NCI-H748 treated with DMSO at 0.1 percent for 48 hours (cell line): Measurements from ENCODE around the gene TAF1L.
A peak's percentile ranks its signal among the peaks of the same experiment; 100 is the strongest.

ENCODE experiments used
- DNase-seq: peaks from one replicate; lab custom pipeline; 2025; lab: John Stamatoyannopoulos, UW

TAF1L gene

GRCh38 chr9:32589083-32589723 is 46.3 kb downstream of the TAF1L start:
- peak; percentile 44 for DNase-seq

GRCh38 chr9:32587901-32588300 is 47.6 kb downstream of the TAF1L start:
- DNase-seq: no peak

DNA sequence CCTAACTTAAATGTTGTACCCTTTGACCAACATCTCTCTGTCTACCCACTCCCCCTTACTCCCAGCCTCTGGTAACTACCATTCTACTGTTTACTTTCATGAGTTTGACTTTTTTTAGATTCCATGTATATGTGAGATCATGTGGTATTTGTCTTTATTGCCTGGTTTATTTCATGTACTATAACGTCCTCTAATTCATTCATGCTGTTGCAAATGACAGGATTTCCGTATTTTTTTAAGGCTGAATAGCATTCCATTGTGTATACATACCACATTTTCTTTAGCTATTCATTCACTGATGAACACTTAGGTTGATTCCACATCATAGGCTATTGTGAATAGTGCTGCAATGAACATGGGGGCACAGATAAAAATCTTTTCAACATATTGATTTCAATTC is 50.7 kb downstream of the TAF1L start:
- DNase-seq: no peak

DNA sequence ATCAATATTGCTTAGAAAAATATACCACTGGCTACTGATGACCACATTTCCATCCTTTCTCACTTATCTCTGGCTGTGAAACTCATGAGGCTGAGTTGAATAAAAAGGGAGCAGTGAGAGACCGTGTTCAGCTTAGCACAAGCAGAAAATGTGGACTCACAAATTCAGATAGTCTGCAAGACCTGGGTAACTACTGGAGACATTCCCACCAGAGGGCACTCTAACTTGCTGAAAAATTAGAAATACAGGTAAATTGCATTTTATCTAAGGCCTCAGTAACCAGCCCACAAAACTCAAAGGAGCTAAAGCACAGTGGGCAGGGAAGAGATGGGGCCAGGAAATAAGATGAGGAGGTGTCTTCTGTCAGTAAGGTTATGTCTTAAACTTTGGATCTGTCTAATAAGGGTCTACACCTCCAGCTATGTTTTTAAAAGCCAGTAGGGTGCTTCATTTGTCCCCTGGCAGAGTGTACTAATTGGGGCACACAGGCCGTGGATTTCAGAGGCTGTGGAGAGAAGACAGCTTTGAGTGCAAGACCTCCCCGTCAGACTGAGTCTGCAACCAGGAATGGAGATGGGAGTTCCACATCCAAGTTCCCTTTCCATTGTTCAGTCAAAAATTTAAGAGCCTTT is 53.8 kb downstream of the TAF1L start:
- DNase-seq: peak; percentile 35

GRCh38 chr9:32580631-32581300 is 54.7 kb downstream of the TAF1L start:
- no peak for DNase-seq

GRCh38 chr9:32579706-32580331 is 55.6 kb downstream of the TAF1L start:
- peak; percentile 39 for DNase-seq
